Activated CD4-positive, alpha-beta T cell treated with anti-CD3 and anti-CD28 coated beads, Interleukin-2, amount 50 U/mL, for 24 hours (primary cell): ENCODE data around the gene AGFG2.
"Not testable (repeated sequence)": the region's sequence is repeated elsewhere in the genome, so short reads cannot be mapped to it uniquely, and the experiment has no call there.

ENCODE experiments used
- DNase-seq, 2 donors: peaks; one replicate each; pipeline ENCODE4 v3.0.0-alpha.2; 2020; ENCODE audit warnings: low read depth in 1 of 2, low spot score in 1 of 2

AGFG2 gene

GRCh38 chr7:100519580-100519979, 19.4 kb upstream of the AGFG2 start:
- DNase-seq: no peak

GRCh38 chr7:100520138-100520537, 18.9 kb upstream of the AGFG2 start:
- DNase-seq: no peak

GRCh38 chr7:100521076-100521475, 17.9 kb upstream of the AGFG2 start:
- no peak for DNase-seq

- DNase-seq: not testable (repeated sequence)
Measured at GRCh38 chr7:100521909-100522593, 17.0 kb upstream of the AGFG2 start.

GRCh38 chr7:100523192-100523591, 15.8 kb upstream of the AGFG2 start:
- DNase-seq: not testable (repeated sequence)

- not testable (repeated sequence) for DNase-seq
Measured at GRCh38 chr7:100528108-100528866, 10.7 kb upstream of the AGFG2 start.

GRCh38 chr7:100532165-100533022, 6.6 kb upstream of the AGFG2 start:
- DNase-seq: no peak

- DNase-seq: not testable (repeated sequence)
Measured at GRCh38 chr7:100535982-100536381, 3.0 kb upstream of the AGFG2 start.

GRCh38 chr7:100536695-100537094, 2.3 kb upstream of the AGFG2 start:
- not testable (repeated sequence) for DNase-seq

GRCh38 chr7:100538348-100538653, 702 bp upstream of the AGFG2 start:
- no peak for DNase-seq

GRCh38 chr7:100539436-100540006, 518 bp downstream of the AGFG2 start:
- DNase-seq: no peak

- no peak for DNase-seq
Measured at GRCh38 chr7:100540073-100540723, 1.2 kb downstream of the AGFG2 start.

- not testable (repeated sequence) for DNase-seq
Measured at GRCh38 chr7:100541309-100541708, 2.3 kb downstream of the AGFG2 start.

GRCh38 chr7:100543586-100543985, 4.6 kb downstream of the AGFG2 start:
- no peak for DNase-seq

GRCh38 chr7:100544386-100544785, 5.4 kb downstream of the AGFG2 start:
- DNase-seq: no peak

GRCh38 chr7:100544967-100545359, 6.0 kb downstream of the AGFG2 start:
- no peak for DNase-seq

- DNase-seq: peak in 1 of 2 donors; percentile 64
Measured at GRCh38 chr7:100545360-100546128, 6.5 kb downstream of the AGFG2 start.

GRCh38 chr7:100546129-100546925, 7.3 kb downstream of the AGFG2 start:
- no peak for DNase-seq
